ENCODE results near the gene CLMP. TPM values are rescaled to one million over a fixed set of nuclear protein-coding genes. Genes with fewer than 3 reads are reported as not detected.

CLMP gene
- total RNA-seq, 4 donors from 2014 or later, result 23.6 to 49.4 (median 38.0) TPM

GRCh38 chr11:123173856-123174186, 21.2 kb downstream of the CLMP start:
- in situ Hi-C loops (cut with MboI; ENCODE audit: low pct_ligation_motif_present in 1 of 4, low pct_unique_long_range_greater_than_20kb in 1 of 4, low sequenced_read_pairs in 3 of 4) (no loop called here), intact Hi-C loops (cut with DNase I; ENCODE audit: low total_unique reads) (no loop called here)
- H3K27ac ChIP-seq, result peak overlapping the region; percentile 68 to 83 (median 77)
- 81 to 91% methylated on average over 3 of the region's 3 CpGs for WGBS, 2 donors (ENCODE audit: low coverage in 1 of 2)
- no peaks in the 10 kb centered on the region for H3K36me3 ChIP-seq
- peaks cover 0 to 15% (median 2%) of the 10 kb centered on the region in 4 donors for H3K4me1 ChIP-seq
- DNase-seq, result no peak
- no peaks in the 10 kb centered on the region for H3K27me3 ChIP-seq
- TF ChIP-seq EP300 (IDR thresholded peaks at IDR 0.05; ENCODE audit: low read depth) (no peak), POLR2AphosphoS5 (IDR thresholded peaks at IDR 0.05) (no peak), CTCF (IDR thresholded peaks at IDR 0.05) (no peak), POLR2A (IDR thresholded peaks at IDR 0.05) (no peak)
- H3K4me3 ChIP-seq, result no peak overlapping the region
- H3K9me3 ChIP-seq, result no peaks in the 10 kb centered on the region

GRCh38 chr11:123173040-123173855, 21.8 kb downstream of the CLMP start:
- no peak overlapping the region for H3K4me3 ChIP-seq
- no peak for DNase-seq
- in situ Hi-C loops (cut with MboI; ENCODE audit: low pct_ligation_motif_present in 1 of 4, low pct_unique_long_range_greater_than_20kb in 1 of 4, low sequenced_read_pairs in 3 of 4) (no loop called here), intact Hi-C loops (cut with DNase I; ENCODE audit: low total_unique reads) (no loop called here)
- H3K4me1 ChIP-seq, result peaks cover 0 to 15% (median 2%) of the 10 kb centered on the region in 4 donors
- H3K27ac ChIP-seq, result peak overlapping the region; percentile 68 to 83 (median 77)
- H3K36me3 ChIP-seq, result no peaks in the 10 kb centered on the region
- TF ChIP-seq EP300 (IDR thresholded peaks at IDR 0.05; ENCODE audit: low read depth) (no peak), CTCF (IDR thresholded peaks at IDR 0.05) (no peak), POLR2A (IDR thresholded peaks at IDR 0.05) (no peak), POLR2AphosphoS5 (IDR thresholded peaks at IDR 0.05) (no peak)
- WGBS, 2 donors (ENCODE audit: low coverage in 1 of 2), result 53 to 60% methylated on average over 2 to 4 of the region's 4 CpGs
- no peaks in the 10 kb centered on the region for H3K27me3 ChIP-seq
- H3K9me3 ChIP-seq, result no peaks in the 10 kb centered on the region

GRCh38 chr11:123170929-123171328, 24.1 kb downstream of the CLMP start:
- peaks cover 0 to 16% (median 2%) of the 10 kb centered on the region in 4 donors for H3K4me1 ChIP-seq
- H3K9me3 ChIP-seq, result no peaks in the 10 kb centered on the region
- H3K27ac ChIP-seq, result no peak overlapping the region
- no peaks in the 10 kb centered on the region for H3K27me3 ChIP-seq
- H3K36me3 ChIP-seq, result no peaks in the 10 kb centered on the region
- DNase-seq, result no peak
- WGBS, 2 donors (ENCODE audit: low coverage in 1 of 2), result 92% methylated on average over 3 of the region's 3 CpGs; no CpG with 5 or more reads in 1 of the 2 donors
- H3K4me3 ChIP-seq, result no peak overlapping the region
- in situ Hi-C loops (cut with MboI; ENCODE audit: low pct_ligation_motif_present in 1 of 4, low pct_unique_long_range_greater_than_20kb in 1 of 4, low sequenced_read_pairs in 3 of 4), result no loop called here
- intact Hi-C loops (cut with DNase I; ENCODE audit: low total_unique reads), result no loop called here
- TF ChIP-seq POLR2AphosphoS5 (IDR thresholded peaks at IDR 0.05), result no peak
- no peak for TF ChIP-seq POLR2A (IDR thresholded peaks at IDR 0.05)
- no peak for TF ChIP-seq CTCF (IDR thresholded peaks at IDR 0.05)
- TF ChIP-seq EP300 (IDR thresholded peaks at IDR 0.05; ENCODE audit: low read depth), result no peak

GRCh38 chr11:123169821-123170220, 25.2 kb downstream of the CLMP start:
- Histone ChIP-seq H3K9me3 (no peaks in the 10 kb centered on the region), H3K36me3 (no peaks in the 10 kb centered on the region), H3K27ac (peak overlapping the region in 1 of 4 donors; percentile 4), H3K4me1 (peaks cover 0 to 10% (median 2%) of the 10 kb centered on the region in 4 donors), H3K27me3 (no peaks in the 10 kb centered on the region), H3K4me3 (no peak overlapping the region)
- WGBS, 2 donors (ENCODE audit: low coverage in 1 of 2), result 79 to 85% methylated on average over 3 of the region's 3 CpGs
- no peak for TF ChIP-seq POLR2AphosphoS5 (IDR thresholded peaks at IDR 0.05)
- TF ChIP-seq POLR2A (IDR thresholded peaks at IDR 0.05), result no peak
- no peak for TF ChIP-seq EP300 (IDR thresholded peaks at IDR 0.05; ENCODE audit: low read depth)
- TF ChIP-seq CTCF (IDR thresholded peaks at IDR 0.05), result no peak
- in situ Hi-C loops (cut with MboI; ENCODE audit: low pct_ligation_motif_present in 1 of 4, low pct_unique_long_range_greater_than_20kb in 1 of 4, low sequenced_read_pairs in 3 of 4), result no loop called here
- no peak for DNase-seq
- intact Hi-C loops (cut with DNase I; ENCODE audit: low total_unique reads), result no loop called here

Data from transverse colon (tissue), 4 donors.